ENCODE measurements around the gene DCST1.

DNA sequence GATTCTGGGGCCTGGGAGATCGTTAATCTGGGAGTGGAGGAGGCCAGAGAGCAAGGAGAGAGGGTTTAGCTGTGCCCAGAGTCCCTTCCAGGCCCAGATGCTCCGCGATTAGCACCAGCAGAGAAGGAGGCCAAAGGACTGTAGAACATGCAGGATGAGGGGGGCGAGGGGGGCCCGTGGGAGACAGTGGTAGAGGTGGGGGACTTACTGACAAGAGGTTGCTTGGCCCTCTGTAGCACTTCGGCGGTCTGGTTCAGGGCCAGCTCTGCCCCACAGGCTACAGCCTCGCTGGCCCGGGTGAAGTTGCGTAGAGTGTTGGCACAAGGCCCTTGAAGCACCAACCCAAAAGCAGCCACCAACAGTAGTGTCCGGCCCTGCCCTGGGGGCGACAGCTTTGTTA lies 738 bp upstream of the DCST1 start:
- no peak for TF ChIP-seq CTCF (IDR thresholded peaks at IDR 0.05; ENCODE audit: insufficient read depth, low read length, poor library complexity, severe bottlenecking)
- no peak for TF ChIP-seq EZH2phosphoT487 (conservative IDR thresholded peaks at IDR 0.05; ENCODE audit: low read length)
